Measurements from ENCODE around the gene IRF9.
A peak's percentile ranks its signal among the peaks of the same experiment; 100 is the strongest.

The IRF9 gene

GRCh38 chr14:24172261-24172860 is 11.3 kb downstream of the IRF9 start:
- TF ChIP-seq ZNF426 (tag by site-specific recombination; IDR thresholded peaks at IDR 0.05) (no peak), ZNF174 (tag by site-specific recombination; IDR thresholded peaks at IDR 0.05) (no peak), ZNF202 (tag by site-specific recombination; IDR thresholded peaks at IDR 0.05; ENCODE audit: borderline replicate concordance) (no peak), ZNF433 (tag by site-specific recombination; IDR thresholded peaks at IDR 0.05; ENCODE audit: low read depth) (no peak), ZNF394 (tag by site-specific recombination; IDR thresholded peaks at IDR 0.05; ENCODE audit: borderline replicate concordance) (no peak), GFI1B (tag by site-specific recombination; IDR thresholded peaks at IDR 0.05) (no peak), KLF1 (tag by site-specific recombination; IDR thresholded peaks at IDR 0.05) (no peak)
- peaks cover 0 to 18% of the 10 kb centered on the region in 2 experiments; a peak in 2 of 3 replicates for H3K36me3 ChIP-seq (ENCODE audit: control insufficient read depth in 2 of 2, insufficient read depth in 1 of 2, low read length in 2 of 2)
- ChIA-PET POLR2A (interaction anchor here (1.5 kb wide), 1 partner anchor 12 kb away, joined by 3 read pairs; no protein-coding TSS in a partner anchor), CTCF (no interaction called here)
- H3K4me3 ChIP-seq (ENCODE audit: low read depth, low read length) = no peak overlapping the region
- H3K4me1 ChIP-seq (ENCODE audit: control insufficient read depth, insufficient read depth, low read length) = no peaks in the 10 kb centered on the region
- H3K9me3 ChIP-seq (ENCODE audit: control insufficient read depth, insufficient read depth, low read depth, low read length) = no peaks in the 10 kb centered on the region
- H3K27ac ChIP-seq (ENCODE audit: extremely low read depth, low read depth, low read length) = no peak overlapping the region

DNA sequence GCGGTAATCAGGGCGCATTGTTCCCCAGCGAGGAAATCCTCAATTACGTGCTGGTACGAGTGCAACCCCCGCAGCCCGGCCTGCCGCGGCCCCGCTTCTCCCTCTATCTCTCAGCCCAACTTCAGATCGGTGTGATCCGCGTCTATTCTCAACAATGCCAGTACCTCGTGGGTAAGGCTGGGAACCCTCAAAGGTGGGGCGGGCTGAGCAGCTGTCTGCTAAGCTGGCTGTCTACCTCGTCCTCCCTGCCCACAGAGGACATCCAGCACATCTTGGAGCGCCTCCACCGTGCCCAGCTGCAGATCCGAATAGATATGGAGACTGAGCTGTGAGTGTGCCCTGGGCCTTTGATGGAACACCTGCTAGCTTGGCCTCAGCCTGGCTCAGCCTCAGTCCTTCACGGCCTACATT is 11.8 kb downstream of the IRF9 start:
- peaks cover 0 to 18% of the 10 kb centered on the region in 2 experiments; a peak in 2 of 3 replicates for H3K36me3 ChIP-seq (ENCODE audit: control insufficient read depth in 2 of 2, insufficient read depth in 1 of 2, low read length in 2 of 2)
- H3K27ac ChIP-seq (ENCODE audit: extremely low read depth, low read depth, low read length) = no peak overlapping the region
- H3K9me3 ChIP-seq (ENCODE audit: control insufficient read depth, insufficient read depth, low read depth, low read length) = no peaks in the 10 kb centered on the region
- ChIA-PET POLR2A (interaction anchor here (1.5 kb wide), 1 partner anchor 13 kb away, joined by 3 read pairs; no protein-coding TSS in a partner anchor), CTCF (no interaction called here)
- no peak overlapping the region for H3K4me3 ChIP-seq (ENCODE audit: low read depth, low read length)
- H3K4me1 ChIP-seq (ENCODE audit: control insufficient read depth, insufficient read depth, low read length) = no peaks in the 10 kb centered on the region
- TF ChIP-seq ZNF280D (tag by site-specific recombination; IDR thresholded peaks at IDR 0.05) (no peak), HOXC10 (CRISPR knock-in tag; IDR thresholded peaks at IDR 0.05) (no peak)
- TF ChIP-seq, protein P1, sequence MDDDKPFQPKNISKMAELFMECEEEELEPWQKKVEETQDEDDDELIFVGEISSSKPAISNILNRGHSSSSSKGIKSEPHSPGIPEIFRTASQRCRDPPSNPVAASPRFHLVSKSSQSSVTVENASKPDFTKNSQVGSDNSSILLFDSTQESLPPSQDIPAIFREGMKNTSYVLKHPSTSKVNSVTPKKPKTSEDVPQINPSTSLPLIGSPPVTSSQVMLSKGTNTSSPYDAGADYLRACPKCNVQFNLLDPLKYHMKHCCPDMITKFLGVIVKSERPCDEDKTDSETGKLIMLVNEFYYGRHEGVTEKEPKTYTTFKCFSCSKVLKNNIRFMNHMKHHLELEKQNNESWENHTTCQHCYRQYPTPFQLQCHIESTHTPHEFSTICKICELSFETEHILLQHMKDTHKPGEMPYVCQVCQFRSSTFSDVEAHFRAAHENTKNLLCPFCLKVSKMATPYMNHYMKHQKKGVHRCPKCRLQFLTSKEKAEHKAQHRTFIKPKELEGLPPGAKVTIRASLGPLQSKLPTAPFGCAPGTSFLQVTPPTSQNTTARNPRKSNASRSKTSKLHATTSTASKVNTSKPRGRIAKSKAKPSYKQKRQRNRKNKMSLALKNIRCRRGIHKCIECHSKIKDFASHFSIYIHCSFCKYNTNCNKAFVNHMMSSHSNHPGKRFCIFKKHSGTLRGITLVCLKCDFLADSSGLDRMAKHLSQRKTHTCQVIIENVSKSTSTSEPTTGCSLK (tag by site-specific recombination; IDR thresholded peaks at IDR 0.05) = no peak

GRCh38 chr14:24176599-24176998 is 15.5 kb downstream of the IRF9 start:
- ChIA-PET CTCF (no interaction called here), POLR2A (interaction anchor here (0.9 kb wide), 1 partner anchor 40 kb away, joined by 4 read pairs; the partner anchor contains the start of gene PSME1)
- H3K4me1 ChIP-seq (ENCODE audit: control insufficient read depth, insufficient read depth, low read length) = no peaks in the 10 kb centered on the region
- 0 out of 2 replicates have a peak overlapping the region, but pooled peaks have one; percentile 9 for H3K27ac ChIP-seq (ENCODE audit: extremely low read depth, low read depth, low read length)
- no peak overlapping the region for H3K4me3 ChIP-seq (ENCODE audit: low read depth, low read length)
- no peaks in the 10 kb centered on the region for H3K9me3 ChIP-seq (ENCODE audit: control insufficient read depth, insufficient read depth, low read depth, low read length)
- H3K36me3 ChIP-seq (ENCODE audit: control insufficient read depth in 2 of 2, insufficient read depth in 1 of 2, low read length in 2 of 2) = peaks cover 0 to 54% of the 10 kb centered on the region in 2 experiments; a peak in 2 of 3 replicates
- TF ChIP-seq SCRT2 (tag by site-specific recombination; IDR thresholded peaks at IDR 0.05) = no peak
- TF ChIP-seq HOXA7 (CRISPR knock-in tag; IDR thresholded peaks at IDR 0.05; ENCODE audit: borderline replicate concordance) = no peak
- no peak for TF ChIP-seq ZNF544 (tag by site-specific recombination; IDR thresholded peaks at IDR 0.05)
- TF ChIP-seq, protein P2, sequence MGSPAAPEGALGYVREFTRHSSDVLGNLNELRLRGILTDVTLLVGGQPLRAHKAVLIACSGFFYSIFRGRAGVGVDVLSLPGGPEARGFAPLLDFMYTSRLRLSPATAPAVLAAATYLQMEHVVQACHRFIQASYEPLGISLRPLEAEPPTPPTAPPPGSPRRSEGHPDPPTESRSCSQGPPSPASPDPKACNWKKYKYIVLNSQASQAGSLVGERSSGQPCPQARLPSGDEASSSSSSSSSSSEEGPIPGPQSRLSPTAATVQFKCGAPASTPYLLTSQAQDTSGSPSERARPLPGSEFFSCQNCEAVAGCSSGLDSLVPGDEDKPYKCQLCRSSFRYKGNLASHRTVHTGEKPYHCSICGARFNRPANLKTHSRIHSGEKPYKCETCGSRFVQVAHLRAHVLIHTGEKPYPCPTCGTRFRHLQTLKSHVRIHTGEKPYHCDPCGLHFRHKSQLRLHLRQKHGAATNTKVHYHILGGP (tag by site-specific recombination; IDR thresholded peaks at IDR 0.05) = no peak
- no peak for TF ChIP-seq HOXC10 (CRISPR knock-in tag; IDR thresholded peaks at IDR 0.05)
- no peak for TF ChIP-seq ZNF174 (tag by site-specific recombination; IDR thresholded peaks at IDR 0.05)
- TF ChIP-seq GFI1B (tag by site-specific recombination; IDR thresholded peaks at IDR 0.05) = no peak
- TF ChIP-seq AEBP2 (tag by site-specific recombination; IDR thresholded peaks at IDR 0.05; ENCODE audit: borderline replicate concordance) = no peak
- no peak for TF ChIP-seq ZNF621 (tag by site-specific recombination; IDR thresholded peaks at IDR 0.05)
- TF ChIP-seq ZNF292 (tag by site-specific recombination; IDR thresholded peaks at IDR 0.05; ENCODE audit: borderline replicate concordance, low read depth) = no peak
- TF ChIP-seq ZNF214 (tag by site-specific recombination; IDR thresholded peaks at IDR 0.05; ENCODE audit: borderline replicate concordance) = no peak
- TF ChIP-seq ZNF555 (tag by site-specific recombination; conservative IDR thresholded peaks at IDR 0.05) = no peak
- no peak for TF ChIP-seq TCF7L2 (IDR thresholded peaks at IDR 0.05; ENCODE audit: borderline replicate concordance, low read depth, low read length)
- no peak for TF ChIP-seq ZNF558 (tag by site-specific recombination; IDR thresholded peaks at IDR 0.05)
- TF ChIP-seq FEZF1 (tag by site-specific recombination; IDR thresholded peaks at IDR 0.05) = no peak
- no peak for TF ChIP-seq ZNF184 (tag by site-specific recombination; IDR thresholded peaks at IDR 0.05)
